Fibroblast of mammary gland (primary cell): ENCODE measurements around the gene FRMD6.

Source experiments
- DNase-seq: peaks from one replicate; pipeline ENCODE4 v3.0.0-alpha.2; 2010; ENCODE audit warnings: low read depth
- H3K4me3 ChIP-seq: 2 replicates; pipeline ENCODE4 v1.5.1; 2011; ENCODE audit warnings: low read depth, mild to moderate bottlenecking, low read length, moderate library complexity; ENCODE audit not compliant: control insufficient read depth
- TF ChIP-seq, protein P1 (sequence below): conservative IDR thresholded peaks from 2 replicates; pipeline ENCODE4 v1.5.1; 2011; ENCODE audit warnings: low read depth, low read length, inconsistent platforms; ENCODE audit not compliant: control insufficient read depth, insufficient read depth

The FRMD6 gene

DNA sequence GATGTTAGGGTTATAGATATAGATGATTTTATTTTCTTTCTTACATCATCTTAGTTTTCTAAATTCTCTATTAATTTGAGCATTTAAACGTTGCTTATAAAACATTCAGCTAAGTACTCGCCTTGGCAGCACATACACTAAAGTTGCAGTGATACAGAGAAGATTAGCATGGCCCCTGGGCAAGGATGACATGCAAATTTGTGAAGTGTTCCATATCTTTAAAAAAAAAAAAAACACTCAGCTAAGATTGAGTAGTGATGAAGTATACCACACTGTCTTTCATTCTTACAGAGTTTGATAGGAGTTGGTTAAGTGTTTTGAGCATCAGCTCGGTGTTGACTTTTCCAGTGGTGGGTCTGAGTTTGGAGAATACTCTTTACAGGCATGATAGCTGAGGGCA, 72.3 kb downstream of the FRMD6 start:
- H3K4me3 ChIP-seq = no peak overlapping the region
- TF ChIP-seq, protein P1, sequence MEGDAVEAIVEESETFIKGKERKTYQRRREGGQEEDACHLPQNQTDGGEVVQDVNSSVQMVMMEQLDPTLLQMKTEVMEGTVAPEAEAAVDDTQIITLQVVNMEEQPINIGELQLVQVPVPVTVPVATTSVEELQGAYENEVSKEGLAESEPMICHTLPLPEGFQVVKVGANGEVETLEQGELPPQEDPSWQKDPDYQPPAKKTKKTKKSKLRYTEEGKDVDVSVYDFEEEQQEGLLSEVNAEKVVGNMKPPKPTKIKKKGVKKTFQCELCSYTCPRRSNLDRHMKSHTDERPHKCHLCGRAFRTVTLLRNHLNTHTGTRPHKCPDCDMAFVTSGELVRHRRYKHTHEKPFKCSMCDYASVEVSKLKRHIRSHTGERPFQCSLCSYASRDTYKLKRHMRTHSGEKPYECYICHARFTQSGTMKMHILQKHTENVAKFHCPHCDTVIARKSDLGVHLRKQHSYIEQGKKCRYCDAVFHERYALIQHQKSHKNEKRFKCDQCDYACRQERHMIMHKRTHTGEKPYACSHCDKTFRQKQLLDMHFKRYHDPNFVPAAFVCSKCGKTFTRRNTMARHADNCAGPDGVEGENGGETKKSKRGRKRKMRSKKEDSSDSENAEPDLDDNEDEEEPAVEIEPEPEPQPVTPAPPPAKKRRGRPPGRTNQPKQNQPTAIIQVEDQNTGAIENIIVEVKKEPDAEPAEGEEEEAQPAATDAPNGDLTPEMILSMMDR = no peak
- no peak for DNase-seq

DNA sequence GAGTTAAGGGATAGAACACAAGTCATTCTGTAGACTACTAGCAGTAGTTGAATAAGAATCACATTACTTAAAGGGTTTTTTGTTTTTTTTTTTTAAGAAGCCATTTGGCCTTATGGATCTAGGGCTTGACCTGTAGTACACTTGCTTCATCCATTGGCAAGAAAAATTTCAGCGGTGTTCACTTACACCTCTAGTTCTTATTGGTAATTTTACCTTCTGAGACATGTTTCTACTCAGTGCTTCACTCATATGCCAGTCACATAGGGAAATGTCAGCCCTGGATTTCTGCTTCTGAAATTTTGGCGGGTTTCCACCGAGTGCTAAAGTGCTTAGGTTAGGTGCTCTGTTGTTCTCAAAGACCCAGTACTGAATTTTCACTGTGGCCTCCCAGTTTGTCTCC, 72.9 kb downstream of the FRMD6 start:
- no peak overlapping the region for H3K4me3 ChIP-seq
- TF ChIP-seq, protein P1 = no peak
- no peak for DNase-seq

DNA sequence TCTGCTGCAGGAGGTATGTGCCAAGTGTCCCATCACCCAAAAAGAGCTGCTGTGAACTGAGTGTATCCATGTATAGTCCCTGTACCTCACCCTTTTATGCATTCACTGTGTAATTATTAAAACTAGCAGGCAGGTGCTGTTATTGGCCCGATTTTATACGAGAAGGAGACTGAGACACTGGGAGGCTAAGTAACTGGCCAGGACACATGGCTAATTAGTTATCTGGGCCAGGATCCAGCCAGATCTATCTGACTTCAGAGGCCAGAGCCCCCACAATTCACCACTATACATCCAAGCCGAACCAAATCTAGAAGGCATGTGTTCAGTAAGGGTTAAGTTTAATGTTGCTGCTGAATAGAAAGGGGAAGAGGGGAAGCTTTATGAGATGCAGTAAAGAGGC, 73.4 kb downstream of the FRMD6 start:
- H3K4me3 ChIP-seq = no peak overlapping the region
- TF ChIP-seq, protein P1 = no peak
- DNase-seq = no peak

DNA sequence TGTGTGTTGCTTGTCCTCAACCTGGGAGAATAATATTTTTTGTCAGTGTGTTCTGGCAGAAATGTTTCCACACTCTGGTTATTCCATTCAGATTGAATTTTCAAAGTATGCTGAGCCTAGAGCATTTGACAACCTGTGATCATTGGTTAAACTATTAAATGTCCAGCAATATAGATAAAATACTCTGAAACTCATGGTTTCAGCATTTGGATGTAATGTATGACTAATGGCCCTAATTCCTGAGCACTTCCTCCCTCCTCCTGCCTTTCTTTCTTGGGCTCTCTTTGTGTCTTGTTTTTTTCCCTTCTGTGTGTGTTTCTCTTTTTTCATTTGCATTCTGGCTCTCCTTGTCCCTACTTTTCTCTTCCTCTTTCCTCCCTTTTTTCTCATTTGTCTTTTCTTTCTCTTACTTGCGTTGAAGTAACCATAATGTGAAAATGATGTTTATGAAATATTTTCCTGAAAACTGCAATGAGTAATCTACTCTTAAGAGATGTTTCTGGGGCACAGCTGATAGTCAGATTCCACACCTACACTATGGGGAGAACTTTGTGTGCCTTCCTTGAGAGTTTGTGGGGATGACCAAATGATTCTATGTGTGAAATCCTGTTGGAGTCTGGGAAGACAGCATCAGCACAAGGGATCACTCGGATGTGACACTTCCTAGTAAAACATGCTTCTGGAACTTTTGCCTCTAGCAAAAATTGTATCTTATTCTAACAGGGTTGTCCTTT, 74.6 kb downstream of the FRMD6 start:
- TF ChIP-seq, protein P1 = no peak
- peak; percentile 60 for DNase-seq
- H3K4me3 ChIP-seq = no peak overlapping the region

DNA sequence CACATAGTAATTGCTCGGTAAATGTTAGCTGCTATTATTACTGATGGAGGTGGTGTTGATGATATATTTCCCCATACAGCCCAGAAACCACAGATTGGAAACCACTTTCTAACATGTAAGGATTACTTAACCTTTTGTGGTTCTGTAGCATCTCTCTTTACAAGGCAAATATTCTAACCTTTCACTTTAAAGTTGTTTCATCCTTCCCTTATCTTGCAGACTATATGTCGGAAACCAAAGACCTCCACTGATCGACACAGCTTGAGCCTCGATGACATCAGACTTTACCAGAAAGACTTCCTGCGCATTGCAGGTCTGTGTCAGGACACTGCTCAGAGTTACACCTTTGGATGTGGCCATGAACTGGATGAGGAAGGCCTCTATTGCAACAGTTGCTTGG, 75.8 kb downstream of the FRMD6 start:
- DNase-seq = no peak
- TF ChIP-seq, protein P1 = no peak
- no peak overlapping the region for H3K4me3 ChIP-seq

DNA sequence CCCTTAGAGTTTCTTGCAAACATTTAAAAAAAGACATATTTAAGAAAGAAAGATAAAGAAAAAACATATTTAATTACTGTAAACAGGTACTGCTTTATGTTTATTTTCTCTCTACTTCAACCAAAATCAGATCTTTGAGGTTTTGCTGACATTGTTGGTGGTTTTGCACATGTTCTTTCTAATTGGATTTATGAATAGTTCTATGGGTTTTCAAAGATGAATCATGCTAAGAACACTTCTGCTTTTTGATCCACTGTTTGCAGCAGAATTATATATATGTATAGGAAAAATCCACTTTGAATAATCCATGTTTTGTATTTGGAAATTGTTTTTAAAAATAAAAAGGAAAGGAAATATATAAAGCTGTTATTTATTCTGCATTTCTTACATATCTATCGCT, 78.4 kb downstream of the FRMD6 start:
- TF ChIP-seq, protein P1 = no peak
- H3K4me3 ChIP-seq = no peak overlapping the region
- no peak for DNase-seq
